Activated CD4-positive, alpha-beta memory T cell treated with anti-CD3 and anti-CD28 coated beads for 36 hours (primary cell): ENCODE data around the gene PDK2. TPM values are rescaled to one million over a fixed set of nuclear protein-coding genes. Genes with fewer than 3 reads are reported as not detected.

Source experiments
- CTCF ChIA-PET: fragments of 350-600 bp; sonication (Branson Sonifier 250); formaldehyde crosslinking; loops from one replicate; lab custom pipeline; 2021; ENCODE audit warnings: antibody characterized with exemption, inconsistent platforms; lab: Charles Lee
- POLR2A ChIA-PET: fragments of 350-600 bp; sonication (Branson Sonifier 250); formaldehyde crosslinking; loops from one replicate; lab custom pipeline; 2021; ENCODE audit warnings: antibody characterized with exemption; lab: Charles Lee
- DNase-seq: peaks from one replicate; pipeline ENCODE4 v3.0.0-alpha.2; 2020
- H3K27ac Mint-ChIP-seq: one replicate; pipeline ENCODE4 v1.8.0; 2021; ENCODE audit warnings: mixed read lengths
- H3K27me3 Mint-ChIP-seq: one replicate; pipeline ENCODE4 v1.8.0; 2021; ENCODE audit warnings: mixed read lengths
- H3K36me3 Mint-ChIP-seq: one replicate; pipeline ENCODE4 v1.8.0; 2021; ENCODE audit warnings: mixed read lengths
- H3K4me1 Mint-ChIP-seq: one replicate; pipeline ENCODE4 v1.8.0; 2021; ENCODE audit warnings: low read depth, mixed read lengths
- H3K4me3 Mint-ChIP-seq: one replicate; pipeline ENCODE4 v1.8.0; 2021; ENCODE audit warnings: mild to moderate bottlenecking, mixed read lengths
- H3K9me3 Mint-ChIP-seq: one replicate; pipeline ENCODE4 v1.8.0; 2021; ENCODE audit warnings: mixed read lengths
- intact Hi-C: fragments of 100-400 bp; cut with micrococcal nuclease; formaldehyde crosslinking; loops from one replicate; pipeline ENCODE4 v1.15.1; 2023
- total RNA-seq, 2 experiments: library from RNA; stranded (reverse); gene quantifications; one replicate each; pipeline ENCODE4 v1.2.3, GENCODE V29; 2021

Gene PDK2
- total RNA-seq, 2 experiments from 2014 or later = 13.3 to 14.6 TPM

DNA sequence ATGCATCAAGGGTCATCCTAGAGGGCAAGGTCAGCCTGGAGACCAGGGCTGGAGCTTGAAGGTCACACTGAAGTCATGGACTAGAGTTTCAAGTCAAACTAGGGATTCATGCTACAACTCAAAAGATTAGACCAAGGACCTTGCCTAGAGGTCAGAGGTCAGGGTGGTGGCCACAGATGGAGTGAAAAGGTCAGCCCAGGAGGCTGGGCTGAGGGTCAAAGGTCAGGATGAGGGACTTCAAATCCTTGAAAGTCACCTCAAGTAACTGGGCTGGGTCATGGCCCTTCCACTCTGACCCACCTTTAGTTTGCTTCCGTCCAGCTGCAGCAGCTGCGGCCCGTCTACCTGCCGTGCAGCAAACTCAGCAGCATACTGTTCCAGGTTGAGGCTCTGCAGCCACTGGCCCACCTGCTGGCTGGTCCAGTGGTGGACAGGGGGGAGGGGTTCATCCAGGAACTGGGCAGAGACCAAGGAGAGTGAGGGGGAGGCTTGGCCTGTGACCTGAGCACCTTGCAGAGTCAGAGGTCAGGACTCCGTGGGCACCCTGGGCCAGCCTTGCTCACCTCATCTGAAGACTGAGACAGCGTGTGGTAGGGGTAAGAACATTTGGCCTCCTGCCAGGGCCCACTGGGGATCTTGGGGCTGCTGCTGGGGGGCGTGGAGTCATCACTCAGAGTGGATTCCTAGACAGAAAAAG lies 18.6 kb downstream of the PDK2 start:
- ChIA-PET CTCF (interaction anchor here (0.6 to 3.0 kb wide), 12 partner anchors 12 to 203 kb away, joined by 3 to 17 read pairs (median 6); partner anchors contain the start of gene PDK2), POLR2A (no interaction called here)
- no peaks in the 10 kb centered on the region for H3K36me3 Mint-ChIP-seq
- H3K27ac Mint-ChIP-seq = no peak overlapping the region
- DNase-seq = no peak
- H3K9me3 Mint-ChIP-seq = no peaks in the 10 kb centered on the region
- peaks cover 10% of the 10 kb centered on the region for H3K4me1 Mint-ChIP-seq
- intact Hi-C loops = loop anchor here (2.0 kb wide), 1 partner anchor 47 kb away; no protein-coding TSS in a partner anchor
- H3K27me3 Mint-ChIP-seq = peaks cover 19% of the 10 kb centered on the region
- H3K4me3 Mint-ChIP-seq = no peak overlapping the region

DNA sequence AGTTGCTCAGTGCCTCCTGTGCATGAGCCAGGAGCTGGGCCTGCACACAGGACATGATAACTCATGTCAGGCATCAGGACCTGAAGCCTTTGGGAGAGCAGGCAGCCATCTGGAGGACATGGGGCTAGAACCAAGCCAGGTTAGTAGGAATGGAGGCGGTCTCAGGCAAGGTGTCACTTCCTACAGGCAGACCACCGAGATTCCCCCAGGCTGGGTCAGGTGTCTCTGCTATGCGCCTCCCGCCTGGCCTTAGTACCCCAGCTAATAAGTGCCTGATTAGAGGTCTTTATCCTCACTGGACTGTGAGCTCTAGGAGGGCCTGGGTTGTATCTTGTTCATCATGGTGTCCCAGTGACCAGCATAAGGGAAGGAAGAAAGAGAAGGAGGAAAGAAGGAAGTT lies 19.2 kb downstream of the PDK2 start:
- Mint-ChIP-seq H3K27ac (no peak overlapping the region), H3K4me3 (no peak overlapping the region), H3K27me3 (peaks cover 20% of the 10 kb centered on the region), H3K9me3 (no peaks in the 10 kb centered on the region), H3K36me3 (no peaks in the 10 kb centered on the region), H3K4me1 (peaks cover 10% of the 10 kb centered on the region)
- POLR2A ChIA-PET = no interaction called here
- intact Hi-C loops = loop anchor here (2.0 kb wide), 1 partner anchor 46 kb away; no protein-coding TSS in a partner anchor
- CTCF ChIA-PET = interaction anchor here (0.6 to 2.2 kb wide), 25 partner anchors 9 to 328 kb away, joined by 3 to 17 read pairs (median 4); partner anchors contain the start of gene LRRC59
- DNase-seq = no peak

GRCh38 chr17:50114849-50115357 lies 19.8 kb downstream of the PDK2 start:
- CTCF ChIA-PET = interaction anchor here (0.6 to 2.2 kb wide), 26 partner anchors 9 to 328 kb away, joined by 3 to 17 read pairs (median 4); partner anchors contain the start of gene LRRC59
- Mint-ChIP-seq H3K36me3 (no peaks in the 10 kb centered on the region), H3K27me3 (peaks cover 24% of the 10 kb centered on the region), H3K9me3 (no peaks in the 10 kb centered on the region), H3K4me1 (peaks cover 10% of the 10 kb centered on the region), H3K4me3 (no peak overlapping the region), H3K27ac (no peak overlapping the region)
- POLR2A ChIA-PET = no interaction called here
- peak; percentile 53 for DNase-seq
- intact Hi-C loops = loop anchor here (1.0 to 2.0 kb wide), 2 partner anchors 46 to 83 kb away; no protein-coding TSS in a partner anchor

DNA sequence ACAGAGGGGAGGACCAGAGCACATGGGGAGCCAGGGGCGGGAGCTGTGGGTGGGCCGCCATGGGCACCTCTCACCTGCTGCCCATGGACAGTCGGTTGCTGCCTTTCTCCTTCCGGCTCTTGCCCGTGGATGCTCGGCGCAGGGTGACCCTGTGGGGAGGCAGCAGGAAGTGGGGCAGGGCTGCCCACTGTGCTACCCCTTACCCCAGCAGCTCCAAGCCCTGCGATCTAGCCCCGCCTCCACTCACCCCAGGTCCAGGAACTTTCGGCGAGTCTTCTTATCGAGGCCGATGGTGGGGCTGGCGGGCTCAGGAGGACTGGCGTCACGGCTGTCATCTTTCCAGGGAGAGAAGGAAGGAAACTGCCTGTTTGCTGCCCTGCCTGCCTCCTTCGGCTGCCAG lies 20.6 kb downstream of the PDK2 start:
- Mint-ChIP-seq H3K27ac (no peak overlapping the region), H3K4me1 (peaks cover 10% of the 10 kb centered on the region), H3K9me3 (no peaks in the 10 kb centered on the region), H3K4me3 (no peak overlapping the region), H3K27me3 (peaks cover 24% of the 10 kb centered on the region), H3K36me3 (no peaks in the 10 kb centered on the region)
- DNase-seq = no peak
- ChIA-PET CTCF (interaction anchor here (0.8 to 4.1 kb wide), 16 partner anchors 8 to 193 kb away, joined by 3 to 31 read pairs (median 6); partner anchors contain the start of gene SAMD14), POLR2A (no interaction called here)
- intact Hi-C loops = loop anchor here (1.0 to 2.0 kb wide), 2 partner anchors 45 to 83 kb away; no protein-coding TSS in a partner anchor

DNA sequence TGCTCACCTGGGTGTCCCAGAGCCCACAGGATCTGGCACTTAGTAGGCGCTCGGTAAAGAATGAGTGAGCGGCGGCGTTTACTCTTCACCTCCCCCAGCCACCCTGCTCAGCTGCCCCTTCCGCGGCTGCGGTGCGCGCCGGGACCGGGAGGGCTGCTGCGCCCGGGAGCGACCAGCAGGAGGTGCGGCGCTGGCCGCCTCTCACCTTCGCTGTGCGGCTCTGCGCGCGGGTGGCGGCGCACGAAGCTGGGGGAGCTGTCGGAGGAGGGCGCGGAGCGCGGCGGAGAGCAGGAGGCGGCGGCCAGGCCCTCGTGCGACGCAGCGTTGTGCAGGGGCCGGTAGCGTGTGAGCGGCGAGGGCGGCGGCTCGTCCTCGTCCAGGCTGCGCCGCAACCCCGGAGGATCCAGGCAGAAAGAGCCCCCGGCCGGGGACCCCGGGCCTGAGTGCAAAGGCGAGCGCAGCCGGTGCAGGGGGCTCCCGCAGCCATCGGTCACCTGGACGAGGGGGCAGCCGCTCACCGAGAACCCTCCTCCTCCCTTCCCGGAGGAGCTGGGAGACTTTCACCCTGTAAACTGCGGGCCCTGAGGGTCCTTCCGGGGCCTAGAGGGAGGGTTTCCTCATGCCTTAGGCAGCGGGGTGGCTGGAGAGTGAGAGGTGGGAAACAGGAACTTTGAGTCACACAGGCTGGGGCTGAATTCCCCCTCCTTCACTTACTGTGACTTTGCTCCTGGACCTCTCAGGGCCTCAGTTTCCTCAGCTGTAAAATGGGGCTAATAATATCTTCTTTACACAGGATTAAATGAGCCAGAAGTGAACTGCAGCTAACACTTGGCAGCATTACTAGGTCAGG lies 22.3 kb downstream of the PDK2 start:
- Mint-ChIP-seq H3K4me1 (peaks cover 10% of the 10 kb centered on the region), H3K9me3 (no peaks in the 10 kb centered on the region), H3K36me3 (no peaks in the 10 kb centered on the region), H3K27me3 (peaks cover 24% of the 10 kb centered on the region), H3K4me3 (peak overlapping the region; percentile 21), H3K27ac (no peak overlapping the region)
- ChIA-PET POLR2A (interaction anchor here (1.1 to 1.2 kb wide), 2 partner anchors 13 to 179 kb away, joined by 3 to 5 read pairs; no protein-coding TSS in a partner anchor), CTCF (interaction anchor here (0.6 to 4.1 kb wide), 25 partner anchors 9 to 180 kb away, joined by 3 to 31 read pairs (median 4); partner anchors contain the start of genes PDK2 and SAMD14)
- DNase-seq = peak; percentile 76
- intact Hi-C loops = no loop called here

- ChIA-PET POLR2A (interaction anchor here (1.2 kb wide), 1 partner anchor 13 kb away, joined by 3 read pairs; no protein-coding TSS in a partner anchor), CTCF (interaction anchor here (0.9 to 4.1 kb wide), 12 partner anchors 13 to 121 kb away, joined by 3 to 31 read pairs (median 8); partner anchors contain the start of genes COL1A1, PDK2 and SAMD14)
- peaks cover 24% of the 10 kb centered on the region for H3K27me3 Mint-ChIP-seq
Measured at GRCh38 chr17:50118076-50118827, 23.1 kb downstream of the PDK2 start.

DNA sequence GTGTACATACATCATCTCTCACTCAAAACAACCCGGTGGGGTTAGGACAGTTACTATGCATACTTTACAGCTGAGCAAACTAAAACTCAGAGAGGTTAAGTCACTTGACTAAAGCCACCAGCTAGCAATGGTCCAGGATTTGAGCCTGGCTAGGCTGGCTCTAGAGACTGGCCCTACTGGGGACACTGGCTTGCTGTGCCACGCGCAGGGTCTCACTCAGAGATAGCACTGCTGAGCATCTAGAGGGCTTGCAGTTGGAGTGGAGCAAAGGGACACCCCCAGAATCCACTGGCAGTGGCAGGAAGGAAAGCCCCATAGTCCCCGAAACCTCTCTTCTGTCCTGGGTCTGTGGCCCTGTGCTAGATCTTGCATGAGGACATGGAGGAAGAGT lies 23.7 kb downstream of the PDK2 start:
- Mint-ChIP-seq H3K9me3 (no peaks in the 10 kb centered on the region), H3K4me3 (no peak overlapping the region), H3K4me1 (peaks cover 10% of the 10 kb centered on the region), H3K27me3 (peaks cover 24% of the 10 kb centered on the region), H3K27ac (no peak overlapping the region), H3K36me3 (no peaks in the 10 kb centered on the region)
- ChIA-PET CTCF (interaction anchor here (1.3 to 4.1 kb wide), 7 partner anchors 8 to 82 kb away, joined by 3 to 31 read pairs (median 9); partner anchors contain the start of genes COL1A1, PDK2 and SAMD14), POLR2A (no interaction called here)
- DNase-seq = no peak
- intact Hi-C loops = no loop called here

More at GRCh38 chr17:50118076-50118827, 23.1 kb downstream of the PDK2 start:
- H3K4me1 Mint-ChIP-seq = peaks cover 10% of the 10 kb centered on the region
- H3K27ac Mint-ChIP-seq = no peak overlapping the region
- intact Hi-C loops = no loop called here
- DNase-seq = no peak
- H3K9me3 Mint-ChIP-seq = no peaks in the 10 kb centered on the region
- no peaks in the 10 kb centered on the region for H3K36me3 Mint-ChIP-seq
- no peak overlapping the region for H3K4me3 Mint-ChIP-seq

- Mint-ChIP-seq H3K27me3 (peaks cover 17% of the 10 kb centered on the region), H3K4me1 (peaks cover 7% of the 10 kb centered on the region), H3K4me3 (no peak overlapping the region), H3K9me3 (no peaks in the 10 kb centered on the region), H3K27ac (no peak overlapping the region), H3K36me3 (no peaks in the 10 kb centered on the region)
- intact Hi-C loops = no loop called here
- ChIA-PET CTCF (interaction anchor here (0.9 to 1.4 kb wide), 3 partner anchors 10 to 40 kb away, joined by 3 to 5 read pairs (median 4); no protein-coding TSS in a partner anchor), POLR2A (no interaction called here)
- no peak for DNase-seq
Measured at GRCh38 chr17:50120475-50121253, 25.5 kb downstream of the PDK2 start.

DNA sequence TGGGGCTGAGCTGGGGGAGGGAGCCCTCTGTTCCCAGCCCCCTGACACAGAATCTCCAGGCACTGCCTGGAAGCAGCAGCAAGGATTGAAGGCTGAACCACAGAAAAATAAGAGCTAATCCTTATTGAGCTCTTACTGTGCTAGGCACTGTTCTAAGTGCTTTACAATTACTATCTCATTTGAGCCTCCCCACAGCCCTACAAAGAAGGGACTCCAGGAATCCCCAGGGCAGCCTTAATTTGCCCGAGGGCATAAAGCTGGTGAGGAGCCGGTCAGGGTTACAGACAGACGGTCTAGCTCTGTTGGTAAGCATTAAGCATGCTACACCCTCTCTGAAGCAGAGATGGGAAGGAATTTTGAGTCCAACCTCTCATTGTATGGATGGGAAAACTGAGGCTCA lies 27.8 kb downstream of the PDK2 start:
- CTCF ChIA-PET = interaction anchor here (1.0 to 2.6 kb wide), 6 partner anchors 8 to 175 kb away, joined by 3 to 14 read pairs (median 4); no protein-coding TSS in a partner anchor
- Mint-ChIP-seq H3K9me3 (no peaks in the 10 kb centered on the region), H3K4me1 (no peaks in the 10 kb centered on the region), H3K27ac (no peak overlapping the region), H3K36me3 (no peaks in the 10 kb centered on the region), H3K4me3 (no peak overlapping the region), H3K27me3 (peaks cover 9% of the 10 kb centered on the region)
- DNase-seq = no peak
- intact Hi-C loops = no loop called here
- POLR2A ChIA-PET = interaction anchor here (0.5 to 0.9 kb wide), 2 partner anchors 9 to 619 kb away, joined by 3 to 4 read pairs; no protein-coding TSS in a partner anchor

GRCh38 chr17:50123649-50124349 lies 28.6 kb downstream of the PDK2 start:
- CTCF ChIA-PET = interaction anchor here (1.0 to 2.6 kb wide), 5 partner anchors 9 to 174 kb away, joined by 3 to 14 read pairs (median 5); no protein-coding TSS in a partner anchor
- Mint-ChIP-seq H3K4me1 (peaks cover 4% of the 10 kb centered on the region), H3K27ac (no peak overlapping the region), H3K4me3 (no peak overlapping the region), H3K27me3 (peaks cover 10% of the 10 kb centered on the region), H3K9me3 (no peaks in the 10 kb centered on the region), H3K36me3 (no peaks in the 10 kb centered on the region)
- intact Hi-C loops = no loop called here
- POLR2A ChIA-PET = interaction anchor here (0.5 to 0.9 kb wide), 2 partner anchors 8 to 911 kb away, joined by 3 to 4 read pairs; no protein-coding TSS in a partner anchor
- no peak for DNase-seq
